Epithelial cell of prostate (primary cell): ENCODE results near the gene ABCC4.

Source experiments
- DNase-seq: peaks from one replicate; pipeline ENCODE4 v3.0.0-alpha.2; 2011; ENCODE audit warnings: low read depth, low spot score
- H3K27ac ChIP-seq: fragments of 450-650 bp; 2 replicates; pipeline ENCODE4 v1.5.1; 2017; ENCODE audit warnings: mild to moderate bottlenecking

Gene ABCC4

DNA sequence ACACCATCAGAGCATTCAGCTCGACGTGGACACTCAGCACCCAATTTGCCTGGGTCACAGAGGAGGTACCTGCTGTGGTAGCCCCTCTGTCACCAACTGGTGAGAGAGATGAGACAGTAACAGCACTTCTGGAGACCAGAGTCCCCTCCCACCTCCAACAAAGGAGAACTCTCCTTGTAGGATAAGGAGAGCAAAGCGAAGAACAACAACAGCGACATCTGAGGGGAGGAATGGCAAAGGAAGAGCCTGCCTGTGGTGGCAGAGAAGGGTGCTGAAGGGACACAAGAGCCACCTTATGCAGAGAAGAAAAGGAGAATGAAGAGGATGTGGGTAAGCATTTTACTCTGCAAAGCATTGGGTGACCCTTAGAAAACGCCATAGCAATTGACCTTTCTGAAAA lies 167.8 kb downstream of the ABCC4 start:
- no peak overlapping the region for H3K27ac ChIP-seq
- no peak for DNase-seq

- H3K27ac ChIP-seq, result peak overlapping the region; percentile 39
- no peak for DNase-seq
Measured at GRCh38 chr13:95129004-95129403, 172.2 kb downstream of the ABCC4 start.

- no peak for DNase-seq
- H3K27ac ChIP-seq, result peak overlapping the region; percentile 39
Measured at GRCh38 chr13:95128045-95128643, 173.1 kb downstream of the ABCC4 start.

DNA sequence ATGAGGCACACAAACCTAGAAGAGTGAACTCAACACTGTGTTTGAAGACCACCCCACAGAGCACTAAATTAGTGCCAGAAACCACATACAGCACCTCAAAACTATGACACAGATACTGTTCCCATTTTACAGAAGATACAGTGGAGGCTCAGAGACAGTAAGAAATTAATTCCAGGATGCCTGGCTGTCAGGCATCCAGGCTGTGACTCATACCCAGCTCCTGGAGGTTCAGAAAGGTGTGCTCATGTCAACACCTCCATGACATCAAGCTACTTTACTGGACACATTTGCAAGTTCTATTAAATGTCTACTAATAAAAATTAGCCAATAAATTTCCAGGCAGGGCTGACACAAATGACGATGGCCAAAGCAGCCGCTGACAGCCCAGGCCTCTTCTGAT lies 176.3 kb downstream of the ABCC4 start:
- H3K27ac ChIP-seq, result no peak overlapping the region
- DNase-seq, result no peak

- no peak overlapping the region for H3K27ac ChIP-seq
Measured at GRCh38 chr13:95123726-95124125, 177.5 kb downstream of the ABCC4 start.

DNA sequence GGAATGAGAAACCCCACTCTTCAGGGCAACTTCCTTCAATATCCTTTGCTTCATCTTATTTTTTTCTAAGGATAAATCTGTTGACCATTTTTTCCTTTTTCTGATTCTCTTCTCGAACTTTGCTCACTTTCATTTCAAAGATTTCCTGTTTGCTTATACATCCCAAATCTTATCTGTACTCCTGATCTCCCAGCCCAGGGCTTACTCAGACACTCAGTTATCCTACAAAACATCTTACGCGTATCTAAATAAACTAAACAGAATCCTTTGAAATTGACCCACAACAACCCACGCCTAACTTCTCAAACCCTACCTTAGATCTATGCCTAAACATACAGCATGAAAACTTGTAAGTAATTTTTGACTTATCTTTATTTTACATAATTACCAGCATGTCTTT lies 179.2 kb downstream of the ABCC4 start:
- H3K27ac ChIP-seq, result no peak overlapping the region
- no peak for DNase-seq

More at GRCh38 chr13:95123726-95124125, 177.5 kb downstream of the ABCC4 start:
- DNase-seq, result no peak

GRCh38 chr13:95121516-95121915 lies 179.7 kb downstream of the ABCC4 start:
- no peak for DNase-seq
- no peak overlapping the region for H3K27ac ChIP-seq

- DNase-seq, result no peak
Measured at GRCh38 chr13:95120650-95121049, 180.6 kb downstream of the ABCC4 start.

DNA sequence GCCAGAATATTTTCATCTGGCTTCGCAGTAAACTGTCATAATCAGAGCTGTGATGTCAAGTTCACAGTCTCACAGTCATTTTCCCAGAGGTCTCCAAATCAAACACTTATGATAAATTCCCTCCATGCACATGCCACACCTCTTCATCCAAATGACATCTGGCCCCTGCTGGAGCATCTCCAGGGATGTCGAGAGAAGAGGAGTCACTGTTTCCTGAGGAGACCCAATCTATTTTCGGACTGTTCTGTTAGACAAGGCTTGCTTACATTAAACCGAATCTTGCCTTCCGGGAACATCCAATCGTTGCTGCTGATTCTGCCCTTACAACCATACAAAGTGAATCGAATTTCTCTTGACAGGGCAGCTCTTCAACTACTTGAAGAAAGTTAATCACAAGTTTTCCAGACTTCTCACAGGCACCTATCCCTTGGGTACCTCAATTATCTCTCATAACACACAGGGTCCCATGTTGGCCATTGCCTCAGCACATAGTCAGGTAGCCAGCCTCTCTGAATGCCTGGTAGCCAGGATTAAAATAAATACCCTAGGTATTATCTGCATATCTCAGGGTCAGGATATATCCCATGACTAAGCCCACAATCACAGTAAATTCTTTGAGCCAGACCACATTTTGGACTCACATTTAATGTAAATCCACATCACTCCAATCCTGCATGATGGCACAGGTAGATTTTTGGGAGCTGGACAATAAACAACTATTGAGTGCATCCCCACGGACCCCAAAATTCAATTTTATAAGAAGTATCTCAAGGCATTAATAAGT lies 182.5 kb downstream of the ABCC4 start:
- no peak for DNase-seq
- no peak overlapping the region for H3K27ac ChIP-seq

More at GRCh38 chr13:95120650-95121049, 180.6 kb downstream of the ABCC4 start:
- no peak overlapping the region for H3K27ac ChIP-seq

GRCh38 chr13:95117092-95117491 lies 184.2 kb downstream of the ABCC4 start:
- peak; percentile 68 for DNase-seq

GRCh38 chr13:95115525-95115924 lies 185.7 kb downstream of the ABCC4 start:
- peak; percentile 97 for DNase-seq

More at GRCh38 chr13:95117092-95117491, 184.2 kb downstream of the ABCC4 start:
- H3K27ac ChIP-seq, result peak overlapping the region; percentile 75

DNA sequence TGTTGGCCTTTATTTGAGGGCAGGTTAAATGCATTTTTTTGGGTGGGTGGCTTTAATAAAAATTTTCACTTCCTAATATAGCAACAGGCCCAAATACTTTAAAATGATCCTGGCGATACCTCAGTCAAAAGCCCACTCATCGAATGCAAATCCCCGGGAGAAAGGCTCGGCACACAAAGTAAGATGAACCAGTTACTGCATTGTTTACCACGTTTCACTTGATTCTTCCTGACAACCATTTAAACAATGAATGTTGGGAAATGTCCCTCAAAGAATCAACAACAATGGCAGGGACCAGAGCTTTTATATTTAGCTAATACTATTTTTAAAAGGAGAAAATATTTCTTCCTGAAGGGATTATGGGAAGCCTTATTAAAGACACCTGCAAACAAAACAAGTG lies 187.7 kb downstream of the ABCC4 start:
- no peak overlapping the region for H3K27ac ChIP-seq
- no peak for DNase-seq

More at GRCh38 chr13:95115525-95115924, 185.7 kb downstream of the ABCC4 start:
- peak overlapping the region; percentile 75 for H3K27ac ChIP-seq

DNA sequence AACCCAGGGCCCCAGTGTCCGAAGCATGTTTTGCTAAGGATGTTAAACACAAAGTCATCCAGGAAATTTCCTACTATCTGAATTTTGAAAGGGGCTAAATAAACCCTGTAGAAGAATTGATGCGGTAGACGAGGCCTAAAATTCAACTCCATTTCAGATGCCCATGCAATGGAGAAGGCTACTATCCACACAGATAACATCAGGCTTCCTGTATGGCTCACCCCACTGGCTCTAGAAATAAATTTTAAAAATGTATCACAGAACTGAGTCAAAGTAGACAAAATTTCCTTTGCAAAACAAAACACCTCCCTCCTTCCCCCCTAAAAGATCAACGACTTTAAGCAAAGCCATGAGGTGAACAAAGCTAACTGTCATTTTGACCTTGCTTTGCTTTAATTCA lies 188.4 kb downstream of the ABCC4 start:
- H3K27ac ChIP-seq, result no peak overlapping the region

GRCh38 chr13:95111608-95112007 lies 189.6 kb downstream of the ABCC4 start:
- no peak for DNase-seq

More for the DNA sequence above, 188.4 kb downstream of the ABCC4 start:
- no peak for DNase-seq

GRCh38 chr13:95106562-95106961 lies 194.7 kb downstream of the ABCC4 start:
- no peak for DNase-seq
- no peak overlapping the region for H3K27ac ChIP-seq

More at GRCh38 chr13:95111608-95112007, 189.6 kb downstream of the ABCC4 start:
- no peak overlapping the region for H3K27ac ChIP-seq

- H3K27ac ChIP-seq, result peak overlapping the region; percentile 72
- DNase-seq, result peak; percentile 92
Measured at GRCh38 chr13:95100525-95101433, 200.5 kb downstream of the ABCC4 start.

DNA sequence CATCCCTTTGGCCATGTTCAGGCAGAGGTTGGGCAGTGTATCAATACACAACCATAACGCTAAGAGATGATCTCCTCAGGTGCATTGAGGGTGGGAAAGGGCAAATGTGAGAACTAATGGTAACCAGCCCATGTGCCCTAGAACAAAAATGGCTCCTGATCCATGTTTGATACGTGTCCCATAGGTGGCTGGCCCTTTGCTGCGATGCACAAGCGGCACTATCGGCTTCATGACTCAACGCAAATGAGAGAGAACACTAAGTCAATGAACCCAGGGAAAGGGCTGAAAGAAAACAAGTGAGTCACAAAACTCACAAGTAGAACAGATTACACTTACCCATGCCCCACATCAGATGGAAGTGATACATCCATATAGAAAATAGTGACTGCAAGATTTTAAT lies 201.7 kb downstream of the ABCC4 start:
- peak; percentile 72 for DNase-seq

DNA sequence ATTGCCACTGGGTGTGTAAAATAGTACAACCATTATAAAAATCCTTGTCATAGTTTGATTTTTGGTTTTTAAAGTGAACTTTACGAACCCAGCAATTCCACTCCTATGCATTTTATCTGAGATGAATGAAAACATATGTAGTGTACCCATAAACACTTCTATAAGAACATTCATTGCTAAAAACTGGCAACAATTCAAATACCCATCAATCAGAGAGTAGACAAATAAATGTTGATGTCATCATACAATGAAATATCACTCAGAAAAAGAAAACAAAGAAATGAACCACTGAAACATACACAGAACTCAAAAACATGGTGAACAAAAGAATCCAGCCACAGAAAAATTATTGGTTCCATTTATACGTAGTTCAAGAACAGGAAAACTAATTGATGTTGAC lies 202.3 kb downstream of the ABCC4 start:
- DNase-seq, result no peak
- H3K27ac ChIP-seq, result peak overlapping the region; percentile 72

More for the DNA sequence above, 201.7 kb downstream of the ABCC4 start:
- peak overlapping the region; percentile 72 for H3K27ac ChIP-seq

DNA sequence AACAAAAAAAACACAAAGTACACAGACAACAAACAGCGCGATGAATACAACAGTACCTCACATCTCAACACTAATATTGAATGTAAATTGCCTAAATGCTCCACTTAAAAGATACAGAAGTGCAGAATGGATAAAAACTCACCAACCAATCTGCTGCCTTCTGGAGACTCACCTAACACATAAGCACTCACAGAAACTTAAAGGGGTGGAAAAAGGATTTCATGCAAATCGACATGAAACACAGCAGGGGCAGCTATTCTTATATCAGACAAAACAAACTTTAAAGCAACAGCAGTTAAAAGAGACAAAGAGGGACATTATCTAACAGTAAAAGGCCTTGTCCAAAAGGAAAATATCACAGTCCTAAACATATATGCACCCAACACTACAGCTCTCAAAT lies 209.5 kb downstream of the ABCC4 start:
- no peak for DNase-seq
- no peak overlapping the region for H3K27ac ChIP-seq

DNA sequence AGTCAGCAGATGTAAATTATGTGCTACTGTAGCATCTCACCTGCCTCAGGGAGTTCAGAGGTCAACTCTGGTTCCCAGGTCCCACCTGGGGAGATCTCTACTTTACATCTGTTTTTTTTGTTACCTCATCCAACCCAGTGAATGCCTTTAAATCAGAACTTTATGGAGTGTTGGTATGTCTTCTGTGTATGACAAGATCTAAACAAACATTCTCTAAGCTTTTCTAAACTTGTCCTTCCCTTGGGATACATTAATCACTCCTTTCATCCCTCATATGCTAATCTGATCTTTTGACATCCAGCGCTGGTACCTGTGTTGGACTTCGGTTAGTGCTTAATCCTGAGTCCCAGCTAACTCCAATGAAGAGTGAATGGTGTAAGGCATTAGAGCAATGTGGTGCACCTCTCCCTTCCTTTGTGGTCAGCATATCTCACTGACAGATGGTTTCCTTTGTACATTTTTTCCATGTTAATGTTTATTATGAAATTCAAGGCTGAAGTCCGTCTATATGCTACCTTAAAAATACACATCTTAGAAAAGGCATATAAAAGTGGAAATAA lies 213.4 kb downstream of the ABCC4 start:
- DNase-seq, result no peak
- no peak overlapping the region for H3K27ac ChIP-seq
